NCI-H510A (cell line): Measurements from ENCODE around the gene CFAP61.
"Not testable (repeated sequence)": the region's sequence is repeated elsewhere in the genome, so short reads cannot be mapped to it uniquely, and the experiment has no call there.

Experiments
- DNase-seq: peaks from one replicate; lab custom pipeline; 2025; lab: John Stamatoyannopoulos, UW

CFAP61 gene

GRCh38 chr20:20089939-20090338, 37.6 kb downstream of the CFAP61 start:
- DNase-seq, result no peak

- DNase-seq, result no peak
Measured at GRCh38 chr20:20092827-20093226, 40.5 kb downstream of the CFAP61 start.

GRCh38 chr20:20094410-20094809, 42.1 kb downstream of the CFAP61 start:
- no peak for DNase-seq

GRCh38 chr20:20095114-20095872, 43.0 kb downstream of the CFAP61 start:
- DNase-seq, result no peak

- no peak for DNase-seq
Measured at GRCh38 chr20:20096421-20096820, 44.1 kb downstream of the CFAP61 start.

GRCh38 chr20:20100881-20101280, 48.5 kb downstream of the CFAP61 start:
- DNase-seq, result no peak

- no peak for DNase-seq
Measured at GRCh38 chr20:20102163-20102562, 49.8 kb downstream of the CFAP61 start.

GRCh38 chr20:20102716-20103258, 50.5 kb downstream of the CFAP61 start:
- DNase-seq, result no peak

GRCh38 chr20:20103486-20103885, 51.2 kb downstream of the CFAP61 start:
- no peak for DNase-seq

- DNase-seq, result not testable (repeated sequence)
Measured at GRCh38 chr20:20123187-20123586, 70.9 kb downstream of the CFAP61 start.

- DNase-seq, result peak; percentile 34
Measured at GRCh38 chr20:20130399-20130798, 78.1 kb downstream of the CFAP61 start.

- DNase-seq, result no peak
Measured at GRCh38 chr20:20134941-20135575, 82.7 kb downstream of the CFAP61 start.

GRCh38 chr20:20136313-20136712, 84.0 kb downstream of the CFAP61 start:
- no peak for DNase-seq

GRCh38 chr20:20137851-20138250, 85.5 kb downstream of the CFAP61 start:
- no peak for DNase-seq

GRCh38 chr20:20138301-20139064, 86.2 kb downstream of the CFAP61 start:
- no peak for DNase-seq

- DNase-seq, result no peak
Measured at GRCh38 chr20:20139403-20139802, 87.1 kb downstream of the CFAP61 start.

GRCh38 chr20:20143165-20143564, 90.8 kb downstream of the CFAP61 start:
- no peak for DNase-seq

- DNase-seq, result no peak
Measured at GRCh38 chr20:20143646-20144045, 91.3 kb downstream of the CFAP61 start.

GRCh38 chr20:20148779-20149178, 96.4 kb downstream of the CFAP61 start:
- DNase-seq, result no peak

- no peak for DNase-seq
Measured at GRCh38 chr20:20150241-20150640, 97.9 kb downstream of the CFAP61 start.

GRCh38 chr20:20160520-20160919, 108.2 kb downstream of the CFAP61 start:
- no peak for DNase-seq

- DNase-seq, result no peak
Measured at GRCh38 chr20:20161611-20162010, 109.3 kb downstream of the CFAP61 start.

- no peak for DNase-seq
Measured at GRCh38 chr20:20167698-20168097, 115.4 kb downstream of the CFAP61 start.
